GM18870 (cell line): ENCODE measurements around the gene PLCZ1.
"Not testable (repeated sequence)": the region's sequence is repeated elsewhere in the genome, so short reads cannot be mapped to it uniquely, and the experiment has no call there.

Source experiments
- ATAC-seq: cut with Tn5 transposase; IDR thresholded peaks from one replicate; pipeline ENCODE4 v1.9.1; 2021; ENCODE audit warnings: moderate library complexity; ENCODE audit not compliant: unreplicated experiment

The PLCZ1 gene

GRCh38 chr12:18706798-18707197 lies 31.0 kb downstream of the PLCZ1 start:
- no peak for ATAC-seq

DNA sequence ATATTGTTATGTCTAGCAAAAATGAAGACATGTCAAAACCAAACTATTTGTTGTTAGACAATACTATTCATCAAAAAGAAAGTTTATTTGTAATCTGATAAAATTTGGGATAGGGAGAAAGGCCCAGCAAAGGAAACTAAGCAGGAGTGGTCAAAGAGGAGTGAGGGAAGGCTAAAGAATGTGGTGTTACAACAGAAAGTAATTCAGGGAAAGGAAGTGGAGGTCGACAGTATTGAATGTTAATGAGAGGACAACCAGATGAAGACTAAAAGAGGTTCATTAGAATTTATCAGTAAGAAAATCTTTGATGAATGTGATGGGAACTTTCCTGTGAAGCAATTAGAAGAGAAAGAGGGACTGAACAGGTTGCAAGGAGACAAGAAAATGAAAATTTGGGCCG lies 33.9 kb downstream of the PLCZ1 start:
- no peak for ATAC-seq

DNA sequence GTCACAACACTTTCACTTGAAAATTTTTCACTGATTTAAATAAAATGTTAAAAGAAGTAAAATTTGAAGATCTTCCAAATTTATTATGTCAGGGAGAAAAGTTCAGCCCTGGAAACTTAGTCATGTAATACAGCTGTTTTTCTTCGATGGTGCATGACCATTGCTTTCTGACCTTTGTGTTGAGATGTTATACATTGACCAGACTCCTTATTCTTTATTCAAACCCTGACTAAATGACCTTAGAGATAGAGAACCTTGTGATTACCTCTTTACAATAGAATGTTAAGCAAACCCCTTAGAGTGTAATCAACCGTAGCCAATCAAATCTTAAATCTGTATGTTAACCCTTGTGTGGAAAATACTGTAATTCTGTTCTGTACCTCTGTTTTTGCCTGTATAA lies 34.5 kb downstream of the PLCZ1 start:
- no peak for ATAC-seq

GRCh38 chr12:18700271-18700670 lies 37.5 kb downstream of the PLCZ1 start:
- ATAC-seq, result no peak

- ATAC-seq, result no peak
These were observed 40.7 kb downstream of the PLCZ1 start for GRCh38 chr12:18696971-18697602.

- ATAC-seq, result not testable (repeated sequence)
These were observed 43.8 kb downstream of the PLCZ1 start for GRCh38 chr12:18693986-18694385.

DNA sequence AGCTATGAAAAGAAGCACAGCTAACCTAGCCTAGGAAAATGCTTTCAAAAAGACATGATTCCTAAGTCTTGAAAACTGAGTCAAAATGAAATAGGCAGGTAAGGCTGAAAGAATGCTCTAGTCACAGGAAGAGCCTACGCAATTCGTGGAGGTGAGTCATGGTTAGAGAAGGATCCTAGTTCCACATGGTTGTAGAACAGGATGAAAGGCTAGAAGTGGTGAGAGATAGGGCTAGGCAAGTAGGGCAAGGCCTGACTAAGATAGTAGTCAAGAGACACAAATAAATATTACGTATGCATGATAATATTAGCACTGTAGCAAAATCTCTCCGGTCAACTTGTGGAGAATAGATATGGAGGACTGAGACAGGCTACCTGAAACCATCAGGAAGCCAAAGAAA lies 47.2 kb downstream of the PLCZ1 start:
- ATAC-seq, result no peak

DNA sequence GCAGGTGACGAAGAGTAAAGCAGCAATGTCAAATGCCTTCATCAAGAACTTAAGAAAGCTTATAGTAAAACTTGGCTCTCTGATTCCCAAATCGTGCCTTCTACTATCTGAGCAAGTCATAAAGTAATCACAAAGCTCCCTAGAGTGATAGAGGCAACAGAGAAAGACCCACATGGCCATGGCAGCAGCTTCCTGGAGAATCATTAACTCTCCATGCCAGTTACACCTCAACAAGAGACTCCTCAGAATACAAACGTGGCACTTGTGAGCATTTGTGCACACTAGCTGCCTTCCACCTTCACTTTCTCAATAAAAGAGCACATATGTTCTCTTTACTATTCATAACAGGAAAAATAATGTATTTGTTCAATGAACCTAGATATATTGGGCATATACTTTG lies 48.0 kb downstream of the PLCZ1 start:
- ATAC-seq, result no peak

DNA sequence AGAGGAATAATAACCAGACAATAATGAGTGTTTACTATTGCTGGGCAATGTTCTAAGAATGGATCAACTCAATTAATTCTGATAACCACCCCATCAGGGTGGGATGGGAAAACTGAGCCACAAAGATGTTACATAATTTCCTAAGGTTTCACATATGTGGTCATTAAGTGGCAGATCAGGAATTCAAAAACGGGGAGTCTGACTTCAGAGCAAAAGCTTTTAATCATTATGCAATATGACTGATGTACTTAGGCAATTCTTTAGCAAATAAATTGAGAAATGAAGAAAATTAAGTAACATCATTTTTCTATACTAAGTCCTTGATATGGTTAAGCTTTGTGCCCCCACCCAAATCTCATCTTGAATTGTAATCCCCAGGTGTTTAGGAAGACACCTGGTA lies 53.4 kb downstream of the PLCZ1 start:
- no peak for ATAC-seq

DNA sequence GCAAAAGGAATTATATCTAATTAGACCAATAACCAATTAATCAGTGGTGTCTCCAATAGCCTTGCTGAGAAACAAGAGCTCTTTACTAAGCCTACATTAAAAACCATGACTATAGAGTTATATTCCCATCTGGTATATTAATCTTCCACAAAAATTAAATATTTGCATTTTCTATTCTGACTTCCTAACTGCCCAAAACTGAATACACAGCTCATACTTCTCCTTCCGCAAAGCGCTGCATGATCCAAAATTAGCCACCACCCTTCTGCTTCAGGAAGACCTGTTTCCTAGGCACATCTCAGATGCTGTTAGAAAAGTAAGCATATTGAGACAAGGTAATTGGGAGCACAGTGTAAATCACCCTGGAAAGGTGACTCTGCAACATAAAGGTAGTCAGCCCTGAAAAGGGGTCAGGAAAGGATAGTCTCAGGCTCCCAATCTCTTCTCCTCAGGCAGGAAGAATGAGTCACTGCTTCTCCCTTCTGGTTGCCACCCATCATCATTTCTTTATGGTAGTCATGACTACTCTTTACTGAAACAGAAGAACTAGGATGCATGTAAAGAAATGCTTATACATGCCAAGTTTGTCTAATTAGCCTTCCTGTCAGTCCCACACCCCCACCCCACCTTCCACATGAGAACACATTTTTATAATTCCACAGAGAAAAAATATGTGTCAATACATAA lies 54.3 kb downstream of the PLCZ1 start:
- no peak for ATAC-seq

DNA sequence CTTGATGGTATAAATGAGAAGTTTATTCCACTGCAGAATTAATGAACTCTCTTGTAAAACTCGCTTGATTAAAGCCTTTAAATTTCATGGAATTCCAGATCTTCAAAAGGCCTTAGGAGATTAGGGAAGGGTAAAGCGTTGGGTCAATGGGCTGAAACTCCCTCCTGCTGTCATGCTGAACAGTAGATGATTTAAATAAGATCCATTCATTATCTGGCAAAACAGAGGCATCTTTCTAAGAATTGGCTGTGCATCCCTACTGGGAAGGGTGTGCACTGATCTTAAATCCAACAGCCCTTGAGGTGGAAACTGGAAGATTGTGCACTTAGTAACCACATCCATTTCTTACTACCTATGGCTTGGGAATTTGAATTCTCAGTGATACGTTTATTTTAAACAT lies 56.0 kb downstream of the PLCZ1 start:
- no peak for ATAC-seq

DNA sequence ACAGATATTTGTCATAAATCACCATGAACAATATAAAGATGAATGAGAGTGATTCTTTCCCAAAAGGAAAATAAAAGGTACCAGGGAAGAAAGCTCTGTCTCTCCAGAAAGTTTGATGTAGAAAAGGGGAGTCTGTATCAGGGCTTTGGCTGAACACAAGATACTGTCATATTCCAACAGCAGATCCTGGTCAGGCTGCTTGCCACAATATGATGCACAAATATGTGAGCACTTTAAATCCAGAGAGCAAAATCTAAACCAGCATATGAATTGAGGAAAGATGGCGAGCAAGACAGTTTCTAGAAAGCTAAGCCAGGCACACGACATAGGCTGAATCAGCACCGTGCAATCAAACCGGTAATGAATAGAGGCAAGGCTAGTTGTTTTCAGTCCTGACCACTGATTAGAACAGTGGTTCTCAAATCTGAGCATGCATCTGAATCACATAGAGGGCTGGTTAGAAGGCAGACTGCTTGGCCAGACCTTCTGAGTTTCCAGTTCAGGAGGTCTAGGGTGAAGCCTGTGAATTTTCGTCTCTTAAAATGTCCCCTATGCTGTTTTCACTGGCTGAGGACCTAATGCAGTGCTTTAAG lies 60.7 kb downstream of the PLCZ1 start:
- ATAC-seq, result no peak

- no peak for ATAC-seq
These were observed 61.7 kb downstream of the PLCZ1 start for GRCh38 chr12:18676141-18676540.

DNA sequence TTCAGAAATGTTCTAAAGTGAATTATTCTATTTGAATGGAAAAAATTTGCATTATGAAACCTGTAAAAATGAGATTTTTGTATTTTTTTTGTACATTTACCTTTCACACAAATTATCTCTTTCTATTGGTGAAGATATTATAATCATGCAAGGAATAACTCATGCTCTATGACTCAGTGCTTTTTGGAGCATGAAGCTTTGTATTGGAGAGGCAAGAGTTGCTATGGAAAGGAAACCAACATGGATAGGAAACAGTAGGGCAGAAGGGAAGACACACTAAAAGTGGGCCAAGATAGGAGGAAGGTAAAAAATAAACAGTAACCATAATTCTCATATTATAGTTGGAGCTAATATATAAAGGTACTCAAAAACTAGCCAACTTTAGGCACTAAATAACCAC lies 79.0 kb downstream of the PLCZ1 start:
- ATAC-seq, result no peak

DNA sequence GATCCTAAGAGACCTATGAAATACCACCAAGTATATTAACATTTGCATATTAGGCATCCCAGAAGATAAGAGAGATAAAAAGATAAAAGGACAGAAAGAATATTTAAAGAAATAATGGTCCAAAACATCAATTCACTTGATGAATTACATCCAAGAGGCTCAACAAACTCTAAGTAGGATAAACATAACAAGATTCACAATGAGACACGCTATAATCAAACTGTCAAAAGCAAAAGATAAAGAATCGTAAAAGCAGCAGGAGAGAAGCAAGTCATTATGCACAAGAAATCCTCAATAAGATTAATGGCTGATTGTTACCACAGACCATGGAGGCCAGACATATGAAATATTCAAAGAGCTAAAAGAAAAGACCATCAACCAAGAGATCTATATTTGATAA lies 79.6 kb downstream of the PLCZ1 start:
- no peak for ATAC-seq

- ATAC-seq, result no peak
These were observed 82.5 kb downstream of the PLCZ1 start for GRCh38 chr12:18655351-18655750.

DNA sequence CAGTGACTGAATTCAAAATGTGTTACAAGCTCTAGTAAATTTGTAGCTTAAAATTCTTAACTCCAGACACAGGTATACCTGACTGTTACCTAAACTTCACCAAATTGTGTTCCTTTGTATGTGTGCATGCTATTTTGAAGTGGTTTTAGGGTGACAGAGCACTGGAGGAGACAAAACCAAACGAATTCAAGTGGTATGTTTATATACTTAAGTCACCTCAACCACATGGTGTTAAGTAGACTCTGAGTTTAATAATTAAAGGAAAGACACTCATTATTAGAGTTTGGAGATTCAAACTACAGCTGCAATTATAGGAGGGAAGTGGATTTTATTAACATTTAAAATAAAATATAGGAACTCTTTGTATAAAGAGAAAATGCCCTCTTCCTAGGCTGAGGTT lies 84.3 kb downstream of the PLCZ1 start:
- ATAC-seq, result no peak

DNA sequence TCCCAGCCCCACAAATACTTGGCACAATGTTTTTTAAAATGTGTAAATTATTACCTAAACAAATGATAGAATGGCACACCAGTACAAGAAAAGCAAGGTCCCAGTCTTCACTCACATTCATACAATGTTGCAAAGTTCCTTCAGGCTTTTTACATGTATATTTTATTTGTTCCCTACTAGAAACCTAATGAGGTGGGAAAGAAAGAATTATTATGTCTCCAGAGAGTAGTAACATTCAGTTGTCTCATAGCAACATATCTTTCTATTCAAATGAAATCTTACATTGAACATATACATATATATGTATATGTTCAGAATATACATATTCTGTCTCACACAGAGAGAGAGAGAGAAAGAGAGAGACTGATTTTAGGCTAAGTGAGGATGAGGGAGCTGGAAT lies 85.2 kb downstream of the PLCZ1 start:
- no peak for ATAC-seq

DNA sequence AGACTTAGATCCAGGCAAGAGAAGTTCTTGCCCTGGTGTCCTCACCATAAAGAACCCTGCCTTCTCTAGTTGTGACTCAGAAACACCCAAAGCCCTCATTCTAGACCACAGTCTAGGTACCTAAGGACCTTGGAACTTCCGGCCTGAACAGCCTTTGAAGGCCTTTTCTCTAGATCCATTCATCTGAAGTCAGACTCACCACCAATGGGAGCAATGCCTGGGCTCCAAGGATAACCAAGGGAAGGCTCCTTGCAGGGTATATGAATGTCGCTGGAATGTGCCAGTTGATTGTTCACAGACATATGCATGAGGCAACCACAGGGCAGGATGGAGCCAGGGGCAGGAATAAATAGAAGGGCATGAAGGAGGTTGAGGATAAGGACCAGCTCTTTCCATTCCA lies 86.3 kb downstream of the PLCZ1 start:
- no peak for ATAC-seq

DNA sequence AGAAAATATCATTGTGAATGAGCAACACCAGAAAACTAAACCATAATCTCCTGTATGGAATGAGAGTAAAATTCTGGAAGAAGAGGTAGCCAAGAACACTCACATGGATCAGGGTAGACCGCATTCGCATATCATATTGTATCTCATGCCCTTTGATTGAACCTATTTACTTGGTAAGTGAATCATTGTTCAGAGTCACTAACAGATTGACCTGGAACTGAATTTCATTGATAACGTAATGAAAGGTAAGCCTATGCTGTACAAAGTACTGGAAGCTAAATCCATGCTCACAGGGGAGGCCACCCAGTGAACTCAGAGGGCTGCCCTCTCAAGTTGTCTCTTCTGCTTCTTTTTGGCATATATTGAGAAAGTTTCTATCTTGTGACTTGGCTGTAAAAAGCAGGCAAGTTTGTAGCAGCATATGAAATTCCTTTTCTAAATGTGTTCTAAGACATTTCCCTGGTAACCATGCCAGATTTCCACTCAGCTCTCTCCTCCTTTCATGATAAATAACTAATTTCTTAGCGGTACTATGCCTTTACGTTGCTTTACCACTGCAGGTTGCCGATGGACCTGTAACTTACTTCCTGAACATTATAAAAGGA lies 91.4 kb downstream of the PLCZ1 start:
- ATAC-seq, result no peak

DNA sequence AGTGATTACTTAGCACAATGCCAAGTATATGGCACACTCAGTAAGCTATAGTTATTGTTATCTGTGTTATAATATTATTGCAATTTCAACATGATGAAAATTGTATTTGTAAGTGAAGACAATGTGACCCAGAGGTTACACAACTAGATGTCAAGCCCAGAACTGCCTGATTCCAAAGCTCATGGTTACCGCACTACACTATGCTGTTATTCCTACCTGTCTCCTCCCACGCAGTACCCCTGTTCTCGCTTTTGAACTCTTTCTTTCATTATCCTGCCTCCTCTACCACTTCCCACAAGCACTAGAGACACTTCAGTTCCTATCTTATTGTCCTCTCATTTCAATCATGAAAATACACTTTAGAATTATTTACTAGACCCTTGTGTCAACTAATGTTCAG lies 93.2 kb downstream of the PLCZ1 start:
- no peak for ATAC-seq

DNA sequence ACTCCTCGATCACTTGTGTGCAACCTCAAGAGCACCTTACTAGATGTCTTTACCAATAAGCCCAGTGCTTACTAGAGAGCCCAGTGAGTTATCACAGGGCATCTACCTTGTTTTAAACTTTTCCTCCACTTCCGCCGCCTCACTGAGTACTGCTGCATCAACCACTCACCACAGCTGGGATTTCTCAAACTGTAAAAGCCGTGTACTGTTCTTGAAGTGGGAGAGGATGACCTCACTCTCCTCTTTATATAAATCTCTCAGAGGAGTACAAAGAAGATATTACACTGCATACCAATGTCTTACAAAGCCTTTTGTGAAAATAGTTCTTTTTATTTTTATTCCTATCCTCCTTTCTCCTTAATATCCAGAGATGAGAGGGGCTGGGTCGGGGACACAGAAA lies 94.1 kb downstream of the PLCZ1 start:
- ATAC-seq, result no peak
